Breast epithelium (tissue), 3 donors: ENCODE results near the gene PRMT1.

Experiments used
- POLR2A ChIP-seq: fragments of 450-650 bp; IDR thresholded peaks from one replicate; pipeline ENCODE4 v1.6.1; 2016; ENCODE audit warnings: antibody characterized with exemption, mild to moderate bottlenecking, moderate library complexity
- TF ChIP-seq, protein P1 (sequence below), 3 donors: fragments of 450-650 bp; IDR thresholded peaks; one replicate each; pipeline ENCODE4 v1.5.1; 2016 to 2017; ENCODE audit warnings: antibody characterized with exemption in 3 of 3, mild to moderate bottlenecking in 3 of 3, moderate library complexity in 3 of 3

DNA sequence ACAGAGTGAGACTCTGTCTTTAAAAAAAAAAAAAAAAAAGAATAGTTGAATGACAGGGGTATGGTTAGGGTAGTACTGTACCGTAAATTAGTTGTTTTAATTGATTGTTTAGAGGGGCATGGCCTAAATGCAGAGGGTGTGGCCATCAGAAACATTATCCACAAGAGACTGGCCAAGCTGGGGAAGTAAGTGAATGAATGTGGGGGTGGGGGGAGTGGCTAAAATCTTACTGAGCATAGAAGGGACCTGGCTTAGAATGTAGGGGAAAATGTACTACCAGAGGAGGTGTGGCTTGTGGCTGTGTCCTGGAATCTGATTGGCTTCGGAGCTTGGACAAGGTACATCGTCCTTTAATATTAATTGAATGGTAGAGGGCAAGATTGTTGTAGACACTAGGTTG lies 7.6 kb upstream of the PRMT1 start:
- no peak for TF ChIP-seq POLR2A
- TF ChIP-seq, protein P1, sequence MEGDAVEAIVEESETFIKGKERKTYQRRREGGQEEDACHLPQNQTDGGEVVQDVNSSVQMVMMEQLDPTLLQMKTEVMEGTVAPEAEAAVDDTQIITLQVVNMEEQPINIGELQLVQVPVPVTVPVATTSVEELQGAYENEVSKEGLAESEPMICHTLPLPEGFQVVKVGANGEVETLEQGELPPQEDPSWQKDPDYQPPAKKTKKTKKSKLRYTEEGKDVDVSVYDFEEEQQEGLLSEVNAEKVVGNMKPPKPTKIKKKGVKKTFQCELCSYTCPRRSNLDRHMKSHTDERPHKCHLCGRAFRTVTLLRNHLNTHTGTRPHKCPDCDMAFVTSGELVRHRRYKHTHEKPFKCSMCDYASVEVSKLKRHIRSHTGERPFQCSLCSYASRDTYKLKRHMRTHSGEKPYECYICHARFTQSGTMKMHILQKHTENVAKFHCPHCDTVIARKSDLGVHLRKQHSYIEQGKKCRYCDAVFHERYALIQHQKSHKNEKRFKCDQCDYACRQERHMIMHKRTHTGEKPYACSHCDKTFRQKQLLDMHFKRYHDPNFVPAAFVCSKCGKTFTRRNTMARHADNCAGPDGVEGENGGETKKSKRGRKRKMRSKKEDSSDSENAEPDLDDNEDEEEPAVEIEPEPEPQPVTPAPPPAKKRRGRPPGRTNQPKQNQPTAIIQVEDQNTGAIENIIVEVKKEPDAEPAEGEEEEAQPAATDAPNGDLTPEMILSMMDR (IDR thresholded peaks at IDR 0.05) = no peak
